D341Med (cell line): ENCODE results near the gene ZBTB45.
"Not testable (repeated sequence)": the region's sequence is repeated elsewhere in the genome, so short reads cannot be mapped to it uniquely, and the experiment has no call there.

Experiments
- DNase-seq: peaks from one replicate; pipeline ENCODE4 v3.0.0; 2012; ENCODE audit warnings: low spot score

The ZBTB45 gene

DNA sequence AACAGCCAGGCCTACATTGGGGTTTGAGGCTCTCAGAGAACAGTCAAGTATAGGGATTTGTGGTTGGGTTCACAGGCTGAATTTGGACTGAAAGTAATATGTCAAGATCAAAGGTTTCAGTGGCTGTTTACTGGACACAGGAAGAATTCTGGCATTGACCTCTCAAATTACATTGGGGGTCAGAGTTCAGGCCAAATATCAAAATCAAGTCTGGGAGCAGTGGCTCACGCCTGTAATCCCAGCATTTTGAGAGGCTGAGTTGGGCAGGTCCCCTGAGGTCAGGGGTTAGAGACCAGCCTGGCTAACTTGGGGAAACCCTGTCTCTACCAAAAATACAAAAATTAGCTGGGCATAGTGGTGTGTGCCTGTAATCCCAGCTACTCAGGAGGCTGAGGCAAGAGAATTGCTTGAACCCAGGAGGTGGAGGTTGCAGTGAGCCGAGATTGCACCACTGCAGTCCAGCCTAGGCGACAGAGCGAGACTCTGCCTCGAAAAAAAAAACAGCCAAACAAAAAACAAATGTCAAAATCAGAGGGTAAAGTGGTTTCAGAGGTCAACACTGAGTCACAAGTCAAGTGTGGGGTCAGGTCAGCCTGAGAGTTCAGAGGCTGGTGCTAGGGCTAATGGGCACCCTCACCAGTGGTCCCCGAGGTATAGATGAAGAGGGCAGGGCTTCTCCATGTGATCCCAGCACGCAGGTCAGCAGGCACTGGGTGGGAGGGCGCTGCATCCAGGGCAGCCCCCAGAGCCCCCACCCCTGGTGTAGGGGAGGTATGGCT, 9.3 kb downstream of the ZBTB45 start:
- no peak for DNase-seq

DNA sequence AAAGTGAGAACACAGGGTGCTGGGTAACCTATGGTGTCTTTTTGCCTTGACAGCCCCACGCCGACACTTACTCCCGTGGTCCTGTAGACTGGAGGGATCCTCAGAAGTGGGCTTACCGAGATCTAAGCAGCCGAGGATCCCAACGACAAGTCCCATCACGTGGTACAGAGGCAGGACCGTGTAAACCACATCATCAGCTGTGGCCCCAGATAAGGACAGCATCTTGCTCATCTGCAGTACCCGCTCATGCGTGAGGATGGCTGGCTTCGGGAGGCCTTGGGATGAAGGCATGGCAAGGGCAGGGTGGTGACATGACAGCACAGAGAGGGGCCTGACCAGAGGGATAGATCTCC, 9.9 kb downstream of the ZBTB45 start:
- no peak for DNase-seq

DNA sequence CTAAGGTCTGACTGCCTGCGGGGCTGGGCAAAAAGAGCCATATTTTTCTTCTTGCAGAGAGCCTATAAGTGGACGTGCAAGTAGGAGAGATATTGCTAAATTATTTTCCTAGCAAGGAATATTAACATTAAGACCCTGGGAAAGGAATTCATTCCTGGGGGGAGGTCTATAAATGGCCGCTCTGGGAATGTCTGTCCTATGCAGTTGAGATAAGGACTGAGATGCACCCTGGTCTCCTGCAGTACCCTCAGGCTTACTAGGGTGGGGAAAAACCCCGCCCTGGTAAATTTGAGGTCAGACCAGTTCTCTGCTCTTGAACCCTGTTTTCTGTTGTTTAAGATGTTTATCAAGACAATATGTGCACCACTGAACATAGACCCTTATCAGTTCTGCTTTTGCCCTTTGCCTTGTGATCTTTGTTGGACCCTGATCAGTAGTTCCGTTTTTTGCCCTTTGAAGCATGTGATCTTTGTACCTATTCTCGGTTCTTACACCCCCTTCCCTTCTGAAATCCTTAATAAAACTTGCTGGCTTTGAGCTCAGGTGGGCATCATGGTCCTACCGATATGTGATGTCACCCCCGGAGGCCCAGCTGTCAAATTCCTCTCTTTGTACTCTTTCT, 11.9 kb downstream of the ZBTB45 start:
- DNase-seq: not testable (repeated sequence)

DNA sequence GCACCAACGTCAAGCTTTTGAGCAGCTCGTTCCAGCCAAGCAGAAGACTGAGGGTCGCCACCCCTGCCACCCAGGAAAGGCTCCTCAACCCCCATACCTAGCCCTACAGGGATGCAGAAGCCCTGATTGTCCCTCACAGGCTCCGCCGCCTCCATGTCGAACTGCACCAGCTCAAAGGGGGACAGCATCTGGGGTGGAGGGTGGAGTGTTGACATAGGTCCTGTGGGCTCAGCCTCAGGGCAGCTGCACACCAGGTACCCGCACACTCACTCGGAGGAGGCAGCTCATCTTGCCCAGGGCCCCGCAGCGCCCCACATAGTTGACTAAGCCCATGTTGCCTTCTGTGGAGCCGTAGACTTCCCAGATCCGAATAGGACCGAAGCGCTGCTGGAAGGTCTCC, 19.4 kb downstream of the ZBTB45 start:
- DNase-seq: no peak

GRCh38 chr19:58499021-58499927, 20.3 kb downstream of the ZBTB45 start:
- peak; percentile 97 for DNase-seq

DNA sequence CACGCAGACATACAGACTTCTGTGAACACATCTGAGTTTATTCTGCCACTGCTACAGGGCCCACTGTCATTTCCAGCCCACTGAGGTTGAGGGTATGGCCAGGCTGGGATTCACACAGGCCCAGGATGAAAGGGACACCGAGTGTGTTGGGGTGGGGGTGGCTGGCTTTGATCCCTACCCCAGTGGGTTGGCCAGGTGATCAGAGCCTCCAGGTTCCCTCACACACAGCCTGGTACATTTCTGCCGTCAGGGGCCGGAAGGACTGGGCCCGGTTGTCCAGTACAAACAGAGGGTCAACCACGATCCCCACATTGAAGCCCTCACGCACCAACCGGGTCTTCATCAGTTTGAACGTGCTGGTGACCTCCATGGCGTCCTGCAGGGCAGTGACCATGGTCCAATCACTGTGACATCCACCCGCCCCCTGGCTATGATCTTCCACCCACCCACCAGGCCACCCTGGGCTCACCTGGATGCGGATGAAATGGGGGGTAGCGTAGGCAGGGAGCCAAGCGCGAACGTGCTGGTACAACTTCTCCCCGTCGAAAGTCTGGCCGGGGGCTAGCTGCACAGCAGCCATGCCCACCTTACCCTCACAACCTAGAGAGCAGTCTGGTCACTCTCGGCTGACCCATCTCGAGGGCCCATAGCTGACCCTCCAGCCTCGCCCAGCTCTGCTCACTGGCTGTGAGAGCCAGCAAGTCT, 21.1 kb downstream of the ZBTB45 start:
- no peak for DNase-seq

- no peak for DNase-seq
These were observed 21.9 kb downstream of the ZBTB45 start for GRCh38 chr19:58497634-58498170.

- no peak for DNase-seq
These were observed 27.3 kb downstream of the ZBTB45 start for GRCh38 chr19:58492265-58492664.

DNA sequence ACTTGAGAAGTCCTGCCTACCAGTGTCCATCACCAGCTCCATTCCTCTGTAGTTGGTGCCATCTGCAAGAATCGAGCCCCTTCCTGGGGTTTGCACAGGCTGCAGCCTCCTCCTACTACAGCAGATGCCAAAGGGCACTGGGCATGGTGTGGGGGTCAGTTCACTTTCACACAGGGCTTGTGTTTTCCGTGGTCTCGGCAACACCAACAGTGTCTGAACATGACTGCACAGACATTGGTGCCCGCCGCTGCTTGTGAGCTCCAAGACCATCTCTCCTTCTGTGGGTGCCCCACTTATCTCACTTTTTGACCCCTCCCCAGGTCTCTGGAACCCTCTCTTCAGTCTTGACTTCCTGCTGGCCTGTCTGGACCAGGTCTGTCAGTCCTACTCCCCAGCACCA, 28.2 kb downstream of the ZBTB45 start:
- no peak for DNase-seq

DNA sequence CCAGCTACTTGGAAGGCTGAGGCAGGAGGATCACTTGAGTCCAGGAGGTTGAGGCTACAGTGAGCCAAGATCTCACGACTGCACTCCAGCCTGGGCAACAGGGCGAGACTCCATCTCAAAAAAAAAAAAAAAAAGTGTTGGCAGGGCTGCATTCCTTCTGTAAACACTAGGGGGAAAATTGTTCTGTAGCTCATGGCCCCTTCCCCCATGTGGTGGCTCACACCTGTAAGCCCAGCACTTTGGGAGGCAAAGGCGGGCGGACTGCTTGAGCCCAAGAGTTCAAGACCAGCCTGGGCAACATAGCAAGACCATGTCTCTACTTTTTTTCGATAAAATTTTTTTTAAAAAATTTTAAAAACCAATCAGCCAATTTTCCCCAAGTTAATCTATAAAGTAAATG, 35.3 kb downstream of the ZBTB45 start:
- DNase-seq: not testable (repeated sequence)

DNA sequence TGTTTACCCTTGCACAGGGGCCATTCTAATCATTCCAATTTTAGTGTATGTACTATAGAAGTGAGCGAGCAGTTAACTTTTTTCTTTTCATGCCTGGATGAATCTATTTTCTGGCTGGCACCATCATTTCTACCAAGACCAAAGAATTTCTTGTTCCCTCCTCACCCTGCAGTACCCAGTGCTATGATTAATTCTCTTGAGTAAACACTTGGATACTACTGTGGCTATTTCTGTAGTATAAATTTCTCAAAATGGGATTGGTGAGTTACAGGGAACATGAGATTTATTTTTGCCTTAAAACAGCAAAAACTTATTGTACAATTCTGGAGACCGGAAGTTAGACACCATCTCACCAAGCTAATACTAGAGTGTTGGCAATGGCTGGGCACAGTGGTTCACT, 35.8 kb downstream of the ZBTB45 start:
- DNase-seq: no peak

DNA sequence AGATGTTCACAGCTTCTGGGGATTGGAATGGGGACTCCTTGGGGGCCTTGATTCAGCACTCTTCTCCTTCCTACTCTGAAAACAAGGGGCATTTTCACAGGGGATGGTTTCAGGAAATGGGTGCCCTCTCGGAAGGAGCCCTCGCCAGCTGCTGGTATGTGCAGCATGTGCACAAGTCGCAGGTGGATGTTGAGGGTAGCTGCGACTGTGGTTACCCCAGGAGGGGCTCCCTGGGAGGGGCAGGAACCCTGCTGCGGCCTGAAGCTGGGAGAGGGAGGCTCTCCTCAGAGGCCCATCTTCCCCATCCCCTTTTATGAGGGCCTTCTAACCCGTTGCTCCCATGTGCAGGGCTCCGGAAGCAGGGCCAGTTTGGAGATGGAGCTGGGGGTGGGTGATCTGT, 37.2 kb downstream of the ZBTB45 start:
- DNase-seq: peak; percentile 3

- no peak for DNase-seq
These were observed 38.8 kb downstream of the ZBTB45 start for GRCh38 chr19:58480831-58481230.

DNA sequence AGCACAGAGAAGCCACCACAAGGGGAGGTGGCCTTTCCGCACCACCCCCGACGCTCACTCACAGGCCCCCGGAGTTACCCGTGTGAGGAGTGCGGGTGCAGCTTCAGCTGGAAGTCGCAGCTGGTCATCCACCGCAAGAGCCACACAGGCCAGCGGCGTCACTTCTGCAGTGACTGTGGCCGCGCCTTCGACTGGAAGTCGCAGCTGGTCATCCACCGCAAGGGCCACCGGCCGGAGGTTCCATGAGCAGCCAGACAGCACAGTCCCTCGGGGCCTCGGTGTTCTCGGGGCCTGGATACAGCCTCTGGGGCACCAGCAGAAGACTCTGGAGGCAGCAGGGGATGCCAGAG, 39.2 kb downstream of the ZBTB45 start:
- peak; percentile 14 for DNase-seq

GRCh38 chr19:58479736-58480480, 39.7 kb downstream of the ZBTB45 start:
- no peak for DNase-seq

DNA sequence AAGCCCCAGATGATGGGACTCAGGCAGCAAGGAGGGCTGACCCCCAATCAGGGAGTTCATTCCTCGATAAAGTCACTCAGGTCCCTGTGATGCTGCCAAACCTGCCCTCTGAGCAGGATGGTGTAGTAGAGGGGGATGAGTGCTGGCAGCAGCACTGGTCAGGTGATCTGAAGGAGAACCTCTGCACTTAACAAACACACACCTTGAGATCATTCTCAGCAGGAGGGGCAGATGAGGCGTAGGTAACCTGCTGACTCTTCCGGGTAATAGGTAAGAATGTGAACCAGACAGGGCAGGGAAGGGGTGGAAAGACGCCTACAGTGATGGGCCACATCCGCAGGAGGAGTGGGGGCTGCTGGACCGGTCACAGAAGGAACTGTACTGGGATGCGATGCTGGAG, 40.3 kb downstream of the ZBTB45 start:
- DNase-seq: peak; percentile 14

GRCh38 chr19:58477871-58478270, 41.7 kb downstream of the ZBTB45 start:
- peak; percentile 22 for DNase-seq

DNA sequence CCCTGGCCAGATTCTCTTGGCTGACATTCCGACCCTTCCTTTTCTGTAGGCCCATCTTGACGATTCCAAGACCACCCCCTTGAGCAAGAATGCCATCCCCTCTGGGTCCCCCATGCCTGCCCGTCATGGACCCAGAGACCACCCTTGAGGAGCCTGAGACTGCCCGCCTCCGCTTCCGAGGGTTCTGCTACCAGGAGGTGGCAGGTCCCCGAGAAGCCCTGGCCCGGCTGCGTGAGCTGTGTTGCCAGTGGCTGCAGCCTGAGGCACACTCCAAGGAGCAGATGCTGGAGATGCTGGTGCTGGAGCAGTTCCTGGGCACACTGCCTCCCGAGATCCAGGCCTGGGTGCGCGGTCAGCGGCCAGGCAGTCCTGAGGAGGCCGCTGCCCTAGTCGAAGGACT, 42.5 kb downstream of the ZBTB45 start:
- peak; percentile 21 for DNase-seq

DNA sequence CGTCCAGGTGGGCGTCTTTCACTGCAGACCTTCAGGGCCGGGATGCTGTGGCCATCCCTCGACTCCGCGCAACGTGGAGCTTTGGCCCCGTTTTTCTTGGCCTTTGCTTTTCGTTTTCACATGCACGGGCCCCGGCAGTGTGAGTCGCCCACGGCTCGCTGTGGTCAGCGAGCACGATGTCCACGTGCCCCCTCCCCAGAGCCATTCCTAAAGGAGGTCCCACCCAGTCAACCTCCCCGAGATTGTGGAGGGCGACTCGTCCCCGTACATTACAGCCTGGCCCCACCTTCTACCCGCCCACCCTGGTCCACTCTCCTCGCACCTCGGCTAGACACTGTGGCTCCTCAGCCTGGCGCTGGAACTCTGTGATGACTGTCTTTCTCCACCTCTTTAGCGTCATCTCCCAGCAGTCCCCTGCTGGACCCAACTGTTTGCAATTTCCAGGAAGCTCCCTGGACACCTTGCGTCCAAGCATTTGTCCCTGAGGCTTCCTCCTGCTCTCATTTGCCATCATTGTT, 43.1 kb downstream of the ZBTB45 start:
- DNase-seq: peak; percentile 50

- DNase-seq: peak; percentile 95
These were observed 43.7 kb downstream of the ZBTB45 start, which contains the start of gene ZNF446 for GRCh38 chr19:58475714-58476497. Gene ZNF446 (plus strand): TSS chr19:58476352. CDS start chr19:58477219, 867 bp downstream.
